Measurements from ENCODE around the gene DCTN2.
"Not testable (repeated sequence)": the region's sequence is repeated elsewhere in the genome, so short reads cannot be mapped to it uniquely, and the experiment has no call there.

DCTN2 gene

GRCh38 chr12:57546438-57547287, at the start of gene DCTN2:
Gene DCTN2, minus strand, starts transcription at chr12:57547192. Its CDS starts 129 bp downstream, at chr12:57547063.
- peak; percentile 95 for DNase-seq

GRCh38 chr12:57593187-57593586, 46.2 kb upstream of the DCTN2 start:
- no peak for DNase-seq

- no peak for DNase-seq
Observed at GRCh38 chr12:57592551-57593165, 45.7 kb upstream of the DCTN2 start.

- DNase-seq: no peak
Observed at GRCh38 chr12:57591782-57592325, 44.9 kb upstream of the DCTN2 start.

- DNase-seq: no peak
Observed at GRCh38 chr12:57590864-57591781, 44.1 kb upstream of the DCTN2 start, which contains the start of gene PIP4K2C. Gene PIP4K2C, plus strand, starts transcription at chr12:57591192. Its CDS starts 98 bp downstream, at chr12:57591290.

- DNase-seq: no peak
Observed at GRCh38 chr12:57590479-57590863, 43.5 kb upstream of the DCTN2 start.

GRCh38 chr12:57588951-57589610, 42.1 kb upstream of the DCTN2 start:
- not testable (repeated sequence) for DNase-seq

GRCh38 chr12:57586832-57587429, 39.9 kb upstream of the DCTN2 start:
- DNase-seq: no peak

GRCh38 chr12:57586128-57586527, 39.1 kb upstream of the DCTN2 start:
- no peak for DNase-seq

GRCh38 chr12:57585156-57585555, 38.2 kb upstream of the DCTN2 start:
- no peak for DNase-seq

- no peak for DNase-seq
Observed at GRCh38 chr12:57584690-57585089, 37.7 kb upstream of the DCTN2 start.

- no peak for DNase-seq
Observed at GRCh38 chr12:57584050-57584449, 37.1 kb upstream of the DCTN2 start.

GRCh38 chr12:57583008-57583831, 36.2 kb upstream of the DCTN2 start:
- peak; percentile 64 for DNase-seq

GRCh38 chr12:57582440-57582839, 35.4 kb upstream of the DCTN2 start:
- no peak for DNase-seq

GRCh38 chr12:57581802-57582201, 34.8 kb upstream of the DCTN2 start:
- no peak for DNase-seq

GRCh38 chr12:57580466-57580795, 33.4 kb upstream of the DCTN2 start:
- DNase-seq: no peak

- no peak for DNase-seq
Observed at GRCh38 chr12:57579677-57580465, 32.9 kb upstream of the DCTN2 start.

GRCh38 chr12:57579011-57579410, 32.0 kb upstream of the DCTN2 start:
- DNase-seq: no peak

- no peak for DNase-seq
Observed at GRCh38 chr12:57577981-57578758, 31.2 kb upstream of the DCTN2 start.

Data from NCI-H1694 treated with DMSO at 0.1 percent for 48 hours (cell line).